Smooth muscle cell (in vitro differentiated cells): ENCODE data around the gene TGFBR3. TPM values are rescaled to one million over a fixed set of nuclear protein-coding genes. Genes with fewer than 3 reads are reported as not detected.

Experiments used
- DNase-seq: peaks from one replicate; lab custom pipeline; 2025; ENCODE audit not compliant: unreplicated experiment; lab: John Stamatoyannopoulos, UW
- H2AFZ ChIP-seq: fragments of 200-600 bp; sonication (generic); 2 replicates; pipeline ENCODE4 v1.6.0; 2016; ENCODE audit warnings: antibody characterized with exemption, low read depth, mild to moderate bottlenecking
- H3F3A ChIP-seq: fragments of 200-600 bp; sonication (generic); 2 replicates; pipeline ENCODE4 v1.6.0; 2017; ENCODE audit warnings: antibody characterized with exemption, low read depth
- H3K27ac ChIP-seq: fragments of 200-600 bp; sonication (generic); 2 replicates; pipeline ENCODE4 v1.5.1; 2016; ENCODE audit warnings: low read depth, mild to moderate bottlenecking
- H3K27me3 ChIP-seq: fragments of 200-600 bp; sonication (generic); 2 replicates; pipeline ENCODE4 v1.6.1; 2016; ENCODE audit warnings: low read depth, mild to moderate bottlenecking
- H3K36me3 ChIP-seq: fragments of 200-600 bp; sonication (generic); 2 replicates; pipeline ENCODE4 v1.5.1; 2016; ENCODE audit warnings: low read depth
- H3K4me1 ChIP-seq: fragments of 200-600 bp; sonication (generic); 2 replicates; pipeline ENCODE4 v1.5.1; 2016; ENCODE audit warnings: low read depth
- H3K4me2 ChIP-seq: fragments of 200-600 bp; sonication (generic); 2 replicates; pipeline ENCODE4 v1.6.0; 2016; ENCODE audit warnings: mild to moderate bottlenecking
- H3K4me3 ChIP-seq: fragments of 200-600 bp; sonication (generic); 2 replicates; pipeline ENCODE4 v1.5.1; 2016; ENCODE audit warnings: mild to moderate bottlenecking
- H3K79me2 ChIP-seq: fragments of 200-600 bp; sonication (generic); 2 replicates; pipeline ENCODE4 v1.6.0; 2016; ENCODE audit warnings: low read depth, mild to moderate bottlenecking
- H3K9ac ChIP-seq: fragments of 200-600 bp; sonication (generic); 2 replicates; pipeline ENCODE4 v1.6.0; 2016; ENCODE audit warnings: low read depth
- H3K9me3 ChIP-seq: fragments of 200-600 bp; sonication (generic); replicated peaks from 2 replicates; pipeline ENCODE4 v1.5.1; 2016; ENCODE audit warnings: low read depth
- H4K20me1 ChIP-seq: fragments of 200-600 bp; sonication (generic); 2 replicates; pipeline ENCODE4 v1.6.0; 2016; ENCODE audit warnings: low read depth
- CTCF ChIP-seq: fragments of 200-600 bp; sonication (generic); IDR thresholded peaks from 2 replicates; pipeline ENCODE4 v1.5.1; 2017; ENCODE audit warnings: borderline replicate concordance, mild to moderate bottlenecking, antibody characterized with exemption; ENCODE audit not compliant: insufficient read depth, poor library complexity, severe bottlenecking
- WGBS: methylation state at CpG from one replicate; pipeline ENCODE4 v1.1.7; 2016; ENCODE audit warnings: low lambda C conversion rate; 5-methylcytosine and 5-hydroxymethylcytosine counted together
- polyA plus RNA-seq: library from polyadenylated mRNA; unstranded; fragments of >200 nt; fragmentation: Nextera tagmentation; extraction: Ambion mirVana; gene quantifications from 2 replicates; pipeline ENCODE4 v1.2.1, GENCODE V29; 2016
- total RNA-seq: library from RNA; depleted of rRNA; stranded (reverse); fragments of >200 nt; gene quantifications from 2 replicates; pipeline ENCODE4 v1.2.3, GENCODE V29; 2014

The TGFBR3 gene
- total and polyA plus RNA-seq, 2 experiments from 2014 or later = 68.3 to 112 TPM

- no peaks in the 10 kb centered on the region for H3K9me3 ChIP-seq
- H3K79me2 ChIP-seq = peaks cover 69% of the 10 kb centered on the region
- no peak overlapping the region for H3K9ac ChIP-seq
- 98% methylated on average over 2 of the region's 2 CpGs for WGBS
- DNase-seq = no peak
- no peaks in the 10 kb centered on the region for H3K27me3 ChIP-seq
- H3F3A ChIP-seq = no peaks in the 10 kb centered on the region
- H3K36me3 ChIP-seq = no peaks in the 10 kb centered on the region
- H4K20me1 ChIP-seq = peaks cover 48% of the 10 kb centered on the region
- no peak overlapping the region for H3K4me2 ChIP-seq
- no peak overlapping the region for H3K4me3 ChIP-seq
- TF ChIP-seq CTCF = no peak
- no peak overlapping the region for H3K27ac ChIP-seq
- no peak overlapping the region for H2AFZ ChIP-seq
- H3K4me1 ChIP-seq = no peaks in the 10 kb centered on the region
These were observed 28.3 kb downstream of the TGFBR3 start for GRCh38 chr1:91857557-91858239.

- peaks cover 69% of the 10 kb centered on the region for H3K79me2 ChIP-seq
- DNase-seq = no peak
- 20% methylated on average over 1 of the region's 1 CpG for WGBS
These were observed 29.0 kb downstream of the TGFBR3 start for GRCh38 chr1:91856996-91857395.

GRCh38 chr1:91854852-91855534 lies 31.0 kb downstream of the TGFBR3 start:
- DNase-seq = no peak
- H3K36me3 ChIP-seq = no peaks in the 10 kb centered on the region
- H3K4me1 ChIP-seq = no peaks in the 10 kb centered on the region
- H3K79me2 ChIP-seq = peaks cover 73% of the 10 kb centered on the region
- no peak overlapping the region for H3K4me2 ChIP-seq
- no peak overlapping the region for H2AFZ ChIP-seq
- WGBS = 95% methylated on average over 3 of the region's 3 CpGs
- peaks cover 30% of the 10 kb centered on the region for H4K20me1 ChIP-seq
- TF ChIP-seq CTCF = no peak
- H3F3A ChIP-seq = no peaks in the 10 kb centered on the region
- H3K9ac ChIP-seq = no peak overlapping the region
- H3K9me3 ChIP-seq = no peaks in the 10 kb centered on the region
- no peaks in the 10 kb centered on the region for H3K27me3 ChIP-seq
- no peak overlapping the region for H3K27ac ChIP-seq
- H3K4me3 ChIP-seq = no peak overlapping the region

More at GRCh38 chr1:91856996-91857395, 29.0 kb downstream of the TGFBR3 start:
- H3K9ac ChIP-seq = no peak overlapping the region
- H3K9me3 ChIP-seq = no peaks in the 10 kb centered on the region
- no peak overlapping the region for H2AFZ ChIP-seq
- H3K4me1 ChIP-seq = no peaks in the 10 kb centered on the region
- H3K4me3 ChIP-seq = no peak overlapping the region
- H4K20me1 ChIP-seq = peaks cover 41% of the 10 kb centered on the region
- H3K27me3 ChIP-seq = no peaks in the 10 kb centered on the region
- no peaks in the 10 kb centered on the region for H3F3A ChIP-seq
- no peak overlapping the region for H3K27ac ChIP-seq
- no peak for TF ChIP-seq CTCF
- no peak overlapping the region for H3K4me2 ChIP-seq
- no peaks in the 10 kb centered on the region for H3K36me3 ChIP-seq
